ENCODE data around the gene NPEPPS.

NPEPPS gene

GRCh38 chr17:47632991-47633390 is 102.1 kb downstream of the NPEPPS start:
- no peak for DNase-seq

GRCh38 chr17:47633996-47634395 is 103.1 kb downstream of the NPEPPS start:
- DNase-seq: no peak

GRCh38 chr17:47634870-47635269 is 104.0 kb downstream of the NPEPPS start:
- DNase-seq: no peak

GRCh38 chr17:47635734-47636133 is 104.8 kb downstream of the NPEPPS start:
- no peak for DNase-seq

- DNase-seq: no peak
Observed at GRCh38 chr17:47636273-47637030, 105.5 kb downstream of the NPEPPS start.

- DNase-seq: no peak
Observed at GRCh38 chr17:47638903-47639302, 108.0 kb downstream of the NPEPPS start.

GRCh38 chr17:47640076-47640475 is 109.2 kb downstream of the NPEPPS start:
- no peak for DNase-seq

- no peak for DNase-seq
Observed at GRCh38 chr17:47641202-47641601, 110.3 kb downstream of the NPEPPS start.

- DNase-seq: no peak
Observed at GRCh38 chr17:47643116-47643515, 112.2 kb downstream of the NPEPPS start.

- peak; percentile 90 for DNase-seq
Observed at GRCh38 chr17:47644324-47644723, 113.4 kb downstream of the NPEPPS start.

- peak; percentile 100 for DNase-seq
Observed at GRCh38 chr17:47649153-47649971, 118.5 kb downstream of the NPEPPS start, which contains the start of gene KPNB1. Gene KPNB1, plus strand, starts transcription at chr17:47649919. Its CDS starts 326 bp downstream, at chr17:47650245.

GRCh38 chr17:47649972-47650524 is 119.1 kb downstream of the NPEPPS start:
- no peak for DNase-seq

GRCh38 chr17:47650525-47651522 is 119.9 kb downstream of the NPEPPS start:
- DNase-seq: peak; percentile 98

GRCh38 chr17:47651704-47652103 is 120.8 kb downstream of the NPEPPS start:
- no peak for DNase-seq

GRCh38 chr17:47652570-47652969 is 121.7 kb downstream of the NPEPPS start:
- no peak for DNase-seq

GRCh38 chr17:47653442-47653841 is 122.5 kb downstream of the NPEPPS start:
- no peak for DNase-seq

- DNase-seq: no peak
Observed at GRCh38 chr17:47654991-47655390, 124.1 kb downstream of the NPEPPS start.

GRCh38 chr17:47660064-47660492 is 129.2 kb downstream of the NPEPPS start:
- DNase-seq: peak; percentile 87

- peak; percentile 70 for DNase-seq
Observed at GRCh38 chr17:47663912-47664623, 133.2 kb downstream of the NPEPPS start.

- no peak for DNase-seq
Observed at GRCh38 chr17:47664624-47664941, 133.7 kb downstream of the NPEPPS start.

GRCh38 chr17:47665655-47666054 is 134.7 kb downstream of the NPEPPS start:
- DNase-seq: peak; percentile 74

GRCh38 chr17:47669081-47669480 is 138.2 kb downstream of the NPEPPS start:
- DNase-seq: peak; percentile 45
